Hepatic stellate cell (primary cell): ENCODE data around the gene FAM89B.

Experiments used
- DNase-seq: peaks from one replicate; pipeline ENCODE4 v3.0.0; 2011; ENCODE audit warnings: low spot score

FAM89B gene

GRCh38 chr11:65610404-65610803 is 38.1 kb downstream of the FAM89B start:
- no peak for DNase-seq

GRCh38 chr11:65611028-65611757 is 38.9 kb downstream of the FAM89B start:
- no peak for DNase-seq

- no peak for DNase-seq
Measured at GRCh38 chr11:65611758-65612603, 39.6 kb downstream of the FAM89B start.

GRCh38 chr11:65612691-65613090 is 40.4 kb downstream of the FAM89B start:
- no peak for DNase-seq

GRCh38 chr11:65613091-65613928 is 41.0 kb downstream of the FAM89B start:
- DNase-seq, result peak; percentile 62

- DNase-seq, result peak; percentile 100
Measured at GRCh38 chr11:65615229-65615949, 43.1 kb downstream of the FAM89B start, which contains the start of gene PCNX3. Gene PCNX3, plus strand, starts transcription at chr11:65615776. Its CDS starts 536 bp downstream, at chr11:65616312.

GRCh38 chr11:65615950-65616574 is 43.7 kb downstream of the FAM89B start:
- DNase-seq, result no peak

- no peak for DNase-seq
Measured at GRCh38 chr11:65616575-65617001, 44.2 kb downstream of the FAM89B start.

- no peak for DNase-seq
Measured at GRCh38 chr11:65617136-65617850, 45.0 kb downstream of the FAM89B start.

- DNase-seq, result no peak
Measured at GRCh38 chr11:65617990-65618751, 45.8 kb downstream of the FAM89B start.

- no peak for DNase-seq
Measured at GRCh38 chr11:65618763-65619162, 46.4 kb downstream of the FAM89B start.

- no peak for DNase-seq
Measured at GRCh38 chr11:65619281-65619928, 47.1 kb downstream of the FAM89B start.

GRCh38 chr11:65620666-65621065 is 48.3 kb downstream of the FAM89B start:
- no peak for DNase-seq

GRCh38 chr11:65621460-65621859 is 49.1 kb downstream of the FAM89B start:
- DNase-seq, result no peak

GRCh38 chr11:65622011-65622410 is 49.7 kb downstream of the FAM89B start:
- no peak for DNase-seq

GRCh38 chr11:65623177-65623576 is 50.8 kb downstream of the FAM89B start:
- no peak for DNase-seq
